Lower leg skin (tissue), 3 donors: ENCODE results near the gene ABL2.

Experiments used
- CTCF ChIP-seq, 3 donors: fragments of 450-650 bp; IDR thresholded peaks; one replicate each; pipeline ENCODE4 v1.5.1; 2016; ENCODE audit warnings: antibody characterized with exemption in 3 of 3, mild to moderate bottlenecking in 3 of 3, moderate library complexity in 2 of 3
- POLR2A ChIP-seq, 2 donors: fragments of 450-650 bp; IDR thresholded peaks; one replicate each; pipeline ENCODE4 v1.6.1; 2016 to 2017; ENCODE audit warnings: antibody characterized with exemption in 2 of 2, mild to moderate bottlenecking in 1 of 2, moderate library complexity in 1 of 2

GRCh38 chr1:179119513-179119912, 110.0 kb downstream of the ABL2 start:
- TF ChIP-seq CTCF (IDR thresholded peaks at IDR 0.05) (no peak), POLR2A (IDR thresholded peaks at IDR 0.05) (no peak)
